HCT116 (cell line): Measurements from ENCODE around the gene MEPCE. TPM values are rescaled to one million over a fixed set of nuclear protein-coding genes. Genes with fewer than 3 reads are reported as not detected.

Source experiments
- ATAC-seq: fragments of 200-7000 bp; cut with Tn5 transposase; 2 replicates; pipeline ENCODE4 v1.9.1; 2020; ENCODE audit warnings: mild to moderate bottlenecking, moderate library complexity
- BruUV-seq: library from RNA; stranded (reverse); fragments of 400-500 nt; replicated peaks from 2 replicates; lab custom pipeline; 2021; lab: Mats Ljungman, UMichigan
- CTCF ChIA-PET: fragments of 300-600 bp; sonication (Branson Sonifier 250); formaldehyde crosslinking; loops from one replicate; lab custom pipeline; 2021; ENCODE audit warnings: antibody characterized with exemption; lab: Charles Lee
- POLR2A ChIA-PET: fragments of 300-600, 350-600 bp; sonication (Branson Sonifier 250); formaldehyde crosslinking; loops from one replicate; lab custom pipeline; 2021; ENCODE audit warnings: antibody characterized with exemption; lab: Charles Lee
- RAD21 ChIA-PET, 2 experiments: fragments of 300-600 bp; sonication (Branson Sonifier 250); formaldehyde crosslinking; loops; one replicate each; lab custom pipeline; 2023; ENCODE audit warnings: low total read pairs in 2 of 2; ENCODE audit not compliant: uncharacterized antibody in 2 of 2, unreplicated experiment in 2 of 2, low non-redundant PET in 1 of 2; lab: Charles Lee
- DNase-seq: peaks from one replicate; pipeline ENCODE4 v3.0.0-alpha.2; 2010; ENCODE audit warnings: low read depth, low spot score
- H2AFZ ChIP-seq: fragments of 200-600 bp; shearing (Covaris generic), sonication (generic); 2 replicates; pipeline ENCODE4 v1.6.1; 2017; ENCODE audit warnings: low read depth, mixed run types, mixed read lengths, antibody characterized with exemption, low read length; ENCODE audit not compliant: poor library complexity, severe bottlenecking
- H3K27ac ChIP-seq: 2 replicates; pipeline ENCODE4 v1.5.1; 2012; ENCODE audit warnings: low read depth, low read length
- H3K27me3 ChIP-seq: fragments of 200-600 bp; sonication (generic); 2 replicates; pipeline ENCODE4 v1.6.1; 2016; ENCODE audit warnings: mixed run types, low read length, mixed read lengths; ENCODE audit not compliant: insufficient read depth
- H3K36me3 ChIP-seq, 2 experiments: fragments of 200-500 bp in 1 of 2; fragments of 200-600 bp in 1 of 2; sonication (Bioruptor generic) in 1 of 2; sonication (generic) in 1 of 2; 2 replicates each; pipeline versions ENCODE4 v1.5.1 to v1.6.1; 2014 to 2016; ENCODE audit warnings: low read length in 2 of 2, inconsistent platforms in 1 of 2, mixed read lengths in 1 of 2, mixed run types in 1 of 2; ENCODE audit not compliant: insufficient read depth in 2 of 2, control insufficient read depth in 1 of 2
- H3K4me1 ChIP-seq, 2 experiments: fragments of 200-600 bp in 1 of 2; sonication (generic) in 1 of 2; 2 replicates each; pipeline versions ENCODE4 v1.5.1 to v1.6.1; 2012 to 2017; ENCODE audit warnings: low read length in 2 of 2, inconsistent platforms in 1 of 2, mild to moderate bottlenecking in 1 of 2, mixed read lengths in 1 of 2, mixed run types in 1 of 2, moderate library complexity in 1 of 2; ENCODE audit not compliant: insufficient read depth in 2 of 2, control insufficient read depth in 1 of 2
- H3K4me2 ChIP-seq: fragments of 200-600 bp; sonication (generic); 2 replicates; pipeline ENCODE4 v1.6.1; 2017; ENCODE audit warnings: mixed run types, low read length, mixed read lengths
- H3K4me3 ChIP-seq, 2 experiments: fragments of 200-600 bp in 1 of 2; sonication (generic) in 1 of 2; replicated peaks in 1 of 2; 2 replicates each; pipeline ENCODE4 v1.5.1; 2011 to 2016; ENCODE audit warnings: low read length in 2 of 2, control low read depth in 1 of 2, low read depth in 1 of 2, mild to moderate bottlenecking in 1 of 2, mixed read lengths in 1 of 2, mixed run types in 1 of 2
- H3K79me2 ChIP-seq: fragments of 200-600 bp; sonication (generic); 2 replicates; pipeline ENCODE4 v1.6.1; 2017; ENCODE audit warnings: mild to moderate bottlenecking, mixed run types, low read length, moderate library complexity, mixed read lengths; ENCODE audit not compliant: insufficient read depth
- H3K9ac ChIP-seq: fragments of 200-600 bp; sonication (generic); 2 replicates; pipeline ENCODE4 v1.6.1; 2016; ENCODE audit warnings: low read length, mixed read lengths
- H3K9me2 ChIP-seq: fragments of 200-600 bp; sonication (generic), shearing (Covaris generic); 2 replicates; pipeline ENCODE4 v1.6.1; 2017; ENCODE audit warnings: mixed run types, mild to moderate bottlenecking, moderate library complexity; ENCODE audit not compliant: insufficient read depth
- H3K9me3 ChIP-seq, 2 experiments: fragments of 200-500 bp in 1 of 2; fragments of 200-600 bp in 1 of 2; sonication (Bioruptor generic) in 1 of 2; sonication (generic) in 1 of 2; 2 replicates each; pipeline ENCODE4 v1.6.1; 2014 to 2017; ENCODE audit warnings: low read length in 2 of 2, mixed read lengths in 2 of 2, inconsistent platforms in 1 of 2, low read depth in 1 of 2, mild to moderate bottlenecking in 1 of 2, mixed run types in 1 of 2, moderate library complexity in 1 of 2; ENCODE audit not compliant: control insufficient read depth in 1 of 2, insufficient read depth in 1 of 2
- H4K20me1 ChIP-seq: fragments of 200-600 bp; sonication (generic), shearing (Covaris generic); 2 replicates; pipeline ENCODE4 v1.6.1; 2017; ENCODE audit warnings: mixed run types, mild to moderate bottlenecking, moderate library complexity; ENCODE audit not compliant: insufficient read depth
- CBX3 ChIP-seq: IDR thresholded peaks from 2 replicates; pipeline ENCODE4 v1.6.1; 2012; ENCODE audit warnings: low read depth
- EZH2phosphoT487 ChIP-seq: fragments of 200-600 bp; IDR thresholded peaks from 2 replicates; pipeline ENCODE4 v1.6.1; 2018; ENCODE audit warnings: antibody characterized with exemption, borderline replicate concordance
- MAX ChIP-seq: IDR thresholded peaks from 2 replicates; pipeline ENCODE4 v1.6.1; 2012
- POLR2AphosphoS5 ChIP-seq: IDR thresholded peaks from 2 replicates; pipeline ENCODE4 v1.6.1; 2011; ENCODE audit warnings: mild to moderate bottlenecking, low read depth, low read length, moderate library complexity
- SRF ChIP-seq: IDR thresholded peaks from 2 replicates; pipeline ENCODE4 v1.6.1; 2012; ENCODE audit warnings: low read depth
- ZBTB33 ChIP-seq: IDR thresholded peaks from 2 replicates; pipeline ENCODE4 v1.6.1; 2011; ENCODE audit warnings: mild to moderate bottlenecking, low read length, moderate library complexity; ENCODE audit not compliant: insufficient replicate concordance; ENCODE audit errors: extremely low read depth
- intact Hi-C: fragments of 100-400 bp; cut with micrococcal nuclease; formaldehyde crosslinking; loops from 2 replicates; pipeline ENCODE4 v1.10.0; 2022
- total RNA-seq: library from RNA; stranded (reverse); gene quantifications from one replicate; pipeline ENCODE4 v1.2.1, GENCODE V29; 2021; ENCODE audit not compliant: unreplicated experiment

Gene MEPCE
- total RNA-seq, 1 experiment from 2014 or later: 44.4 TPM

- Histone ChIP-seq H3K4me3 (no peak overlapping the region), H3K36me3 (no peaks in the 10 kb centered on the region), H4K20me1 (no peaks in the 10 kb centered on the region), H3K9me3 (no peaks in the 10 kb centered on the region), H3K27ac (no peak overlapping the region), H3K27me3 (no peaks in the 10 kb centered on the region), H3K9ac (no peak overlapping the region), H3K4me1 (peaks cover 5 to 18% of the 10 kb centered on the region in 2 experiments), H3K9me2 (no peaks in the 10 kb centered on the region), H2AFZ (no peak overlapping the region), H3K4me2 (no peak overlapping the region), H3K79me2 (no peaks in the 10 kb centered on the region)
- no peak for DNase-seq
- RAD21 ChIA-PET: no interaction called here
- TF ChIP-seq CBX3 (no peak), ZBTB33 (no peak), MAX (no peak), EZH2phosphoT487 (no peak), SRF (no peak), POLR2AphosphoS5 (no peak)
- CTCF ChIA-PET: interaction anchor here (1.0 to 2.4 kb wide), 5 partner anchors 10 to 240 kb away, joined by 3 to 13 read pairs (median 6); partner anchors contain the start of genes FBXO24, LRCH4 and POP7
- intact Hi-C loops: no loop called here
- POLR2A ChIA-PET: interaction anchor here (1.5 kb wide), 1 partner anchor 122 kb away, joined by 6 read pairs; the partner anchor contains the start of genes FBXO24 and LRCH4
- ATAC-seq: no peak
- BruUV-seq: no TSS peak
Observed at GRCh38 chr7:100464791-100465190, 35.2 kb downstream of the MEPCE start.
